ENCODE results near the gene RNU6-1. TPM values are rescaled to one million over a fixed set of nuclear protein-coding genes. Genes with fewer than 3 reads are reported as not detected.

The RNU6-1 gene
- total and polyA plus RNA-seq, 8 donors = not detected

GRCh38 chr15:67869701-67870100 is 29.9 kb upstream of the RNU6-1 start:
- DNase-seq (no peak), FAIRE-seq (no peak), ATAC-seq (no peak)
- TF ChIP-seq CTCF (IDR thresholded peaks at IDR 0.05) = no peak
- Histone ChIP-seq H3K36me3 (no peaks in the 10 kb centered on the region), H3K4me1 (no peaks in the 10 kb centered on the region), H3K27ac (no peak overlapping the region), H3K4me3 (no peak overlapping the region), H3K27me3 (no peaks in the 10 kb centered on the region), H3K9me3 (no peaks in the 10 kb centered on the region)
- intact Hi-C loops (cut with DNase I) = loop anchor here in 2 of 3 donors (10.0 kb wide), 2 partner anchors 175 to 285 kb away; no protein-coding TSS in a partner anchor
- 89 to 98% methylated on average over 3 of the region's 3 CpGs for WGBS, 2 donors

- no peak overlapping the region for H3K27ac ChIP-seq
- no peak for FAIRE-seq
- H3K36me3 ChIP-seq = no peaks in the 10 kb centered on the region
- intact Hi-C loops (cut with DNase I) = loop anchor here in 2 of 3 donors (10.0 kb wide), 2 partner anchors 179 to 289 kb away; no protein-coding TSS in a partner anchor
- H3K4me3 ChIP-seq = no peak overlapping the region
- H3K9me3 ChIP-seq = no peaks in the 10 kb centered on the region
- no peak for ATAC-seq
- no peak for TF ChIP-seq CTCF (IDR thresholded peaks at IDR 0.05)
- H3K27me3 ChIP-seq = no peaks in the 10 kb centered on the region
- 78 to 82% methylated on average over 4 of the region's 4 CpGs for WGBS, 2 donors
- DNase-seq = no peak
- no peaks in the 10 kb centered on the region for H3K4me1 ChIP-seq
Observed at GRCh38 chr15:67865766-67866165, 25.9 kb upstream of the RNU6-1 start.

- no peak for FAIRE-seq
- Histone ChIP-seq H3K27me3 (no peaks in the 10 kb centered on the region), H3K4me3 (no peak overlapping the region), H3K9me3 (no peaks in the 10 kb centered on the region), H3K4me1 (no peaks in the 10 kb centered on the region), H3K36me3 (no peaks in the 10 kb centered on the region), H3K27ac (no peak overlapping the region)
- no peak for TF ChIP-seq CTCF (IDR thresholded peaks at IDR 0.05)
- ATAC-seq = no peak
- intact Hi-C loops (cut with DNase I) = loop anchor here in 2 of 3 donors (10.0 kb wide), 2 partner anchors 179 to 289 kb away; no protein-coding TSS in a partner anchor
- no peak for DNase-seq
- 72 to 82% methylated on average over 3 of the region's 3 CpGs for whole genome bisulfite sequencing, 2 donors
Observed at GRCh38 chr15:67865331-67865730, 25.5 kb upstream of the RNU6-1 start.

- Histone ChIP-seq H3K27me3 (no peaks in the 10 kb centered on the region), H3K36me3 (no peaks in the 10 kb centered on the region), H3K27ac (peak overlapping the region in 1 of 4 donors; percentile 16), H3K4me3 (peak overlapping the region in 3 of 4 donors; percentile 18 to 49 (median 38)), H3K9me3 (no peaks in the 10 kb centered on the region), H3K4me1 (no peaks in the 10 kb centered on the region)
- TF ChIP-seq CTCF (IDR thresholded peaks at IDR 0.05) = peak; percentile 71 to 94 (median 87)
- intact Hi-C loops (cut with DNase I) = loop anchor here (5.0 to 10.0 kb wide), 4 partner anchors 181 to 294 kb away; no protein-coding TSS in a partner anchor
- ATAC-seq = peak; percentile 98 to 99 (median 99)
- no peak for FAIRE-seq
- WGBS, 2 donors = 1% methylated on average over 41 of the region's 41 CpGs
- peak; percentile 63 to 93 (median 80) for DNase-seq
Observed at GRCh38 chr15:67863442-67863987, 23.7 kb upstream of the RNU6-1 start.
